ENCODE results near the gene CRTC1.

GRCh38 chr19:18669883-18670282, 13.6 kb upstream of the CRTC1 start:
- TF ChIP-seq CTCF (IDR thresholded peaks at IDR 0.05), result no peak
- no peak for TF ChIP-seq POLR2A (IDR thresholded peaks at IDR 0.05)

Measured in heart left ventricle (tissue), 13 donors.